GM20000 (cell line): ENCODE data around the gene ATP6AP1.

Experiments
- DNase-seq: peaks from one replicate; pipeline ENCODE4 v3.0.0; 2012; ENCODE audit warnings: low spot score
- TF ChIP-seq, protein P1 (sequence below): IDR thresholded peaks from 2 replicates; pipeline ENCODE4 v1.5.1; 2012; ENCODE audit warnings: mild to moderate bottlenecking, control low read depth; ENCODE audit errors: extremely low read depth, missing control alignments

The ATP6AP1 gene

DNA sequence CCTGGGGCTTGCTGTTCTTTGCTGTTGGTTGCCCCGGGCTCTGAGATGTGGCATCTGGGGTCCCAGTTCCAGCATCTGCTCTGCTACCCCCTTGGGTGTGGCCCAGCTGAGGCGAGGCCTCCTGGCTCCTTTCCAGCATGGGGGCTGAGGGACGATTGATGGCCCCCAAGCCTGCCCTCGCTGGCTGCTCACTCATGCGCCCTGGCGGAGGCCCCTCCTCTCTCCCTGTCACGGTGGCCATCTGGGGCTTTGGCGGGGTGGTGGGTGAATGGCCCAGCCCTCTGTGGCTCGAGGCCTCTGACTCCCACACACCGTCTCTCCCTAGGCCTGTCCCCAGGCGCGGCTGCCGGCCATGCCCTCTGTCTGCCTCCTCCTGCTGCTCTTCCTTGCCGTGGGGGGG is 31.4 kb downstream of the ATP6AP1 start:
- no peak for DNase-seq
- TF ChIP-seq, protein P1, sequence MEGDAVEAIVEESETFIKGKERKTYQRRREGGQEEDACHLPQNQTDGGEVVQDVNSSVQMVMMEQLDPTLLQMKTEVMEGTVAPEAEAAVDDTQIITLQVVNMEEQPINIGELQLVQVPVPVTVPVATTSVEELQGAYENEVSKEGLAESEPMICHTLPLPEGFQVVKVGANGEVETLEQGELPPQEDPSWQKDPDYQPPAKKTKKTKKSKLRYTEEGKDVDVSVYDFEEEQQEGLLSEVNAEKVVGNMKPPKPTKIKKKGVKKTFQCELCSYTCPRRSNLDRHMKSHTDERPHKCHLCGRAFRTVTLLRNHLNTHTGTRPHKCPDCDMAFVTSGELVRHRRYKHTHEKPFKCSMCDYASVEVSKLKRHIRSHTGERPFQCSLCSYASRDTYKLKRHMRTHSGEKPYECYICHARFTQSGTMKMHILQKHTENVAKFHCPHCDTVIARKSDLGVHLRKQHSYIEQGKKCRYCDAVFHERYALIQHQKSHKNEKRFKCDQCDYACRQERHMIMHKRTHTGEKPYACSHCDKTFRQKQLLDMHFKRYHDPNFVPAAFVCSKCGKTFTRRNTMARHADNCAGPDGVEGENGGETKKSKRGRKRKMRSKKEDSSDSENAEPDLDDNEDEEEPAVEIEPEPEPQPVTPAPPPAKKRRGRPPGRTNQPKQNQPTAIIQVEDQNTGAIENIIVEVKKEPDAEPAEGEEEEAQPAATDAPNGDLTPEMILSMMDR = no peak

DNA sequence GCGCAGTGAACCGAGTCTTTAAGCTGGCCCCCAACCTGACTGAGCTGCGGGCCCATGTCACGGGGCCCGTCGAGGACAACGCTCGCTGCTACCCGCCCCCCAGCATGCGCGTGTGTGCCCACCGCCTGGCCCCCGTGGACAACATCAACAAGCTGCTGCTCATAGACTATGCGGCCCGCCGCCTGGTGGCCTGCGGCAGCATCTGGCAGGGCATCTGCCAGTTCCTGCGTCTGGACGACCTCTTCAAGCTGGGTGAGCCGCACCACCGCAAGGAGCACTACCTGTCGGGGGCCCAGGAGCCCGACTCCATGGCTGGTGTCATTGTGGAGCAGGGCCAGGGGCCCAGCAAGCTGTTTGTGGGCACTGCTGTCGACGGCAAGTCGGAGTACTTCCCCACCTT is 31.8 kb downstream of the ATP6AP1 start:
- DNase-seq = no peak
- TF ChIP-seq, protein P1 = no peak

DNA sequence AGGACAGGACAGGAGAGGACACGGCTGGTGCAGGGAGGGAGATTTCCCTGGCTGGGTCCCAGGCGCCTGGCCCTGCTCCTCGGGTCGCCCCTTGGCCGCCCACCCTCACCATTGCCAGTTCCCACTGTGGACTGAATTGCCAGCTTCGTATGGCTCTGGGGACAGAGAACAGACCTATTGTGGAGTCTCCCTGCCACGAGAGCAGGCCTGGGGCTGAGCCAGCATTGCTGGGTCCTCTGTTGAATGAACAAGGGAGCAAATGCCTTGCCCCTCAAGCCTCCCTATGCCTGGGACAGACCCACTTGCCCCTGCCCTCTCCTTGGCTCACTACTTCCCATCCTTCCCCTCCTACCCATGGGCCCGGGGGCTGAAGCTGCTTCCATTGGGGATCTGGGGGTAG is 33.9 kb downstream of the ATP6AP1 start:
- no peak for DNase-seq
- TF ChIP-seq, protein P1 = no peak

DNA sequence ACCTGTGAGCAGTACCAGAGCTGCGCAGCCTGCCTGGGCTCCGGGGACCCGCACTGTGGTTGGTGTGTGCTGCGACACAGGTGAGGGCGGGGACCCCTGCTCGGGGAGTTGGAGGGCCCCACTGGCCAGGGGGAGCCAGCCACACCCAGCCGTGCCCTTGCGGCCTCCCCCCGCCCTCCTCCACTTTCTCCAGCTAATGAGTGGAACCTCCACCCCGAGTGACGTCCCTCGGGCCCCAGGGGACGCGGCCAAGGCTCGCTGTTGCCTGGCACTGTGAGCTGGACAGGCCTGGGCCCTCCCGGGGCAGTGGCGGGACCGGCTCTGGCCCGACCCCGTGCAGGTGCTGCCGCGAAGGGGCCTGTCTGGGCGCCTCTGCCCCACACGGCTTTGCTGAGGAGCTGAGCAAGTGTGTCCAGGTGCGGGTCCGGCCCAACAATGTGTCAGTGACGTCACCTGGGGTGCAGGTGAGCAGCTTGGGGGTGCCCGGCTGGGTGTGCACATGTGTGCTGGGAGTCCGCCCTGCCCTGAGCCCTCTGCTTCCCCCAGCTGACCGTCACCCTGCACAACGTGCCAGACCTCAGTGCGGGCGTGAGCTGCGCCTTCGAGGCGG is 35.2 kb downstream of the ATP6AP1 start:
- TF ChIP-seq, protein P1 = no peak
- DNase-seq = no peak

DNA sequence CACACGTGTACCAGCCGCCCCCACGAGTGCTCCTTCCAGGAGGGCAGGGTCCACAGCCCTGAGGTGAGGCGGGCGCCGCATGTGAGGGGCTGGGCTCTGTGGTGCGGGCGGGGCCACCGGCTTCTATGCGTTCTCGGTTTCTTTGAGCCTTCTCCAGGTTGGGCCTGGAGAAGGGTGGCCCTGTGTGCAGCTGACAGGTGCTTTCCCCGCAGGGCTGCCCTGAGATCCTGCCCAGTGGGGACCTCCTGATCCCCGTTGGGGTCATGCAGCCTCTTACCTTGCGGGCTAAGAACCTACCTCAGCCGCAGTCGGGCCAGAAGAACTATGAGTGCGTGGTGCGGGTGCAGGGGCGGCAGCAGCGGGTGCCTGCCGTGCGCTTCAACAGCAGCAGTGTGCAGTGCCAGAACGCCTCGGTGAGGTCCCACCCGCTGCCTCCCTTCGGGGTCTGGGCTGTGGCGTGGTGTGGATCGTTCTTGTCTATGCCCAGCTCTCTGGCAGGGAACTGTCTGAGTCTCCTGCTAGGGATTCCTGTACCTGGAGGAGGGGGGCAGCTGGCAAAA is 36.4 kb downstream of the ATP6AP1 start:
- no peak for DNase-seq
- TF ChIP-seq, protein P1 = no peak

DNA sequence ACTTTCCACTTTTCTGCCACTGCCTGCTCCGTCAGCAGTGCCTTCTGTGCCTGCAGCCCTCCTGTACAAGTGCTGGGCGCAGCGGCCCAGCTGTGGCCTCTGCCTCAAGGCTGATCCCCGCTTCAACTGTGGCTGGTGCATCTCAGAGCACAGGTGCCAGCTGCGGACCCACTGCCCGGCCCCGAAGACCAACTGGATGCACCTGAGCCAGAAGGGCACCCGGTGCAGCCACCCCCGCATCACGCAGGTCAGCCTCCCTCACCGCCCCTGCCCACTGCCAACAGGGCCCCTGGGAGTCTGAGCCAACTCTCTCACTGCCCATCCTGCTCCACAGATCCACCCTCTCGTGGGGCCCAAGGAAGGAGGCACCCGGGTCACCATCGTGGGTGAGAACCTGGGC is 37.1 kb downstream of the ATP6AP1 start:
- DNase-seq = no peak
- TF ChIP-seq, protein P1 = no peak

DNA sequence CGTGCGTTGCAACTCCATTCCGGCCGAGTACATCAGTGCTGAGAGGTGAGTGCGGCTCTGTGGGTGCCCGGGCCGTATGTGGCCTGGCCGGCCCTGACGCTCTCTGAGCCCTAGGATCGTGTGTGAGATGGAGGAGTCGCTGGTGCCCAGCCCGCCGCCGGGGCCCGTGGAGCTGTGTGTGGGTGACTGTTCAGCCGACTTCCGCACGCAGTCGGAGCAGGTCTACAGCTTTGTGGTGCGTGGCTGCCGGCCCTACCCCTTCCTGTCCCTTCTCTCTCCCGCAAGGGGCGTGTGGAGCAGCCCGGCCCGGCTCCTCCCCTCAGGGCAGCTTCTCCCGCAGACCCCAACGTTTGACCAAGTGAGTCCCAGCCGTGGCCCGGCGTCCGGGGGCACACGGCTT is 37.6 kb downstream of the ATP6AP1 start:
- TF ChIP-seq, protein P1 = no peak
- no peak for DNase-seq
